Measurements from ENCODE around the gene PXYLP1. TPM values are rescaled to one million over a fixed set of nuclear protein-coding genes. Genes with fewer than 3 reads are reported as not detected.

The PXYLP1 gene
- total and polyA plus RNA-seq, 9 of the 15 experiments (the other 6 are each of a cell fraction or from before 2014, with no cell fraction given) = 0.80 to 2.9 (median 1.3) TPM

DNA sequence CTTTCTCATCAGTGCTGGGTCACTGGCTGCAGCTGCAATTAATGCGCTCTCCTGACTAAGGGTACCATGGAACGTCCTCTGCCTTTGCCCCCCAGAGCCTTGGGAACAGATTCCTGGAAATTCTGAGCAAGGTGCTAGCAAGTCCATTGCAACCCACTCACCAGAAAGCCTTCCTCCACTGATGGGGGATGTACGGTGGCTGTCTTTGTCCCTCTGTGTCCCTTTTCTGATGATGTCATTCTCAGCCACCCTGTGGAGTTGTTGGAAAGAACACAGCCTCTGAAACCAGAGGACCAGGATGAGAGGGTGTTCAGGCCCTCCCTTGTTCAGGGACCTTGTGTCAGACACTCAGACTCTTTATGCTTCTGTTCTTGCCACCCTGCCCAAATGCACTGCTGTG is 98.6 kb downstream of the PXYLP1 start:
- H3K9me3 ChIP-seq (replicated peaks; ENCODE audit: control insufficient read depth, insufficient read depth, low read depth, low read length) = no peaks in the 10 kb centered on the region
- H3K4me3 ChIP-seq = no peak overlapping the region
- no peak overlapping the region for H3K27ac ChIP-seq (ENCODE audit: extremely low read depth, low read depth, low read length)
- H3K9me1 ChIP-seq (ENCODE audit: control insufficient read depth, insufficient read depth, low read length) = no peaks in the 10 kb centered on the region
- H3K4me1 ChIP-seq (replicated peaks in 1 of 2; ENCODE audit: control insufficient read depth in 2 of 2, insufficient read depth in 2 of 2, low read length in 2 of 2) = peaks cover 13 to 47% of the 10 kb centered on the region in 2 experiments
- H3K36me3 ChIP-seq (ENCODE audit: control insufficient read depth, insufficient read depth, low read length) = no peaks in the 10 kb centered on the region
- H3K79me2 ChIP-seq (ENCODE audit: control insufficient read depth, insufficient read depth, low read length) = no peaks in the 10 kb centered on the region
- FAIRE-seq (peak; percentile 67), ATAC-seq (peak; percentile 64), DNase-seq (ENCODE audit: extremely low read depth in 1 of 4, low spot score in 3 of 4) (peak in 3 of 4 experiments; percentile 38 to 47 (median 46))
- H2AFZ ChIP-seq (ENCODE audit: low read depth, low read length) = peak overlapping the region; percentile 93
- ChIA-PET POLR2A (interaction anchor here (1.0 kb wide), 1 partner anchor 39 kb away, joined by 4 read pairs; no protein-coding TSS in a partner anchor), CTCF (ENCODE audit: low intra/inter-chr PET ratio) (no interaction called here)
- BruUV-seq (replicated peaks) = no TSS peak
- peak overlapping the region; percentile 49 for H3K4me2 ChIP-seq (ENCODE audit: insufficient read depth, low read length)
- intact Hi-C loops (cut with micrococcal nuclease) = no loop called here
- H4K20me1 ChIP-seq (replicated peaks; ENCODE audit: control insufficient read depth, insufficient read depth, low read length) = no peaks in the 10 kb centered on the region
- 66% methylated on average over 3 of the region's 3 CpGs for WGBS (ENCODE audit: insufficient coverage, low coverage, missing lambda C conversion rate)
- no peaks in the 10 kb centered on the region for H3K27me3 ChIP-seq (ENCODE audit: control insufficient read depth in 2 of 2, insufficient read depth in 2 of 2, low read length in 2 of 2)
- in situ Hi-C loops (cut with MboI) = no loop called here
- no peak overlapping the region for H3K9ac ChIP-seq (ENCODE audit: insufficient read depth in 1 of 2, low read depth in 2 of 2, low read length in 2 of 2)
- TF ChIP-seq CREB1 (IDR thresholded peaks at IDR 0.05) (peak; percentile 49; the same call in 1 of the 2 replicates), CREB1 (CRISPR knock-in tag; IDR thresholded peaks at IDR 0.05) (peak; percentile 77), MTA1 (IDR thresholded peaks at IDR 0.05; ENCODE audit: borderline replicate concordance) (peak; percentile 79), TCF3 (CRISPR knock-in tag; IDR thresholded peaks at IDR 0.05) (no peak), FOXK2 (conservative IDR thresholded peaks at IDR 0.05 in 1 of 2, IDR thresholded peaks at IDR 0.05 in 1 of 2; ENCODE audit: low read depth in 2 of 2) (0 out of 4 replicates have a peak, but pooled peaks of 1 of the 2 experiments have one; percentile 38), CREM (IDR thresholded peaks at IDR 0.05; ENCODE audit: low read depth) (peak; percentile 91), NFRKB (IDR thresholded peaks at IDR 0.05; ENCODE audit: low read depth) (peak; percentile 42; the same call in 1 of the 2 replicates), JUND (IDR thresholded peaks at IDR 0.05; ENCODE audit: borderline replicate concordance, low read depth, low read length) (peak; percentile 44; the same call in 1 of the 2 replicates), JUND (tag; IDR thresholded peaks at IDR 0.05; ENCODE audit: borderline replicate concordance, low read depth, low read length) (peak; percentile 43; the same call in 1 of the 3 replicates)
- TF ChIP-seq, protein P1, sequence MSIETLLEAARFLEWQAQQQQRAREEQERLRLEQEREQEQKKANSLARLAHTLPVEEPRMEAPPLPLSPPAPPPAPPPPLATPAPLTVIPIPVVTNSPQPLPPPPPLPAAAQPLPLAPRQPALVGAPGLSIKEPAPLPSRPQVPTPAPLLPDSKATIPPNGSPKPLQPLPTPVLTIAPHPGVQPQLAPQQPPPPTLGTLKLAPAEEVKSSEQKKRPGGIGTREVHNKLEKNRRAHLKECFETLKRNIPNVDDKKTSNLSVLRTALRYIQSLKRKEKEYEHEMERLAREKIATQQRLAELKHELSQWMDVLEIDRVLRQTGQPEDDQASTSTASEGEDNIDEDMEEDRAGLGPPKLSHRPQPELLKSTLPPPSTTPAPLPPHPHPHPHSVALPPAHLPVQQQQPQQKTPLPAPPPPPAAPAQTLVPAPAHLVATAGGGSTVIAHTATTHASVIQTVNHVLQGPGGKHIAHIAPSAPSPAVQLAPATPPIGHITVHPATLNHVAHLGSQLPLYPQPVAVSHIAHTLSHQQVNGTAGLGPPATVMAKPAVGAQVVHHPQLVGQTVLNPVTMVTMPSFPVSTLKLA (conservative IDR thresholded peaks at IDR 0.05) = no peak
- TF ChIP-seq, protein P2, sequence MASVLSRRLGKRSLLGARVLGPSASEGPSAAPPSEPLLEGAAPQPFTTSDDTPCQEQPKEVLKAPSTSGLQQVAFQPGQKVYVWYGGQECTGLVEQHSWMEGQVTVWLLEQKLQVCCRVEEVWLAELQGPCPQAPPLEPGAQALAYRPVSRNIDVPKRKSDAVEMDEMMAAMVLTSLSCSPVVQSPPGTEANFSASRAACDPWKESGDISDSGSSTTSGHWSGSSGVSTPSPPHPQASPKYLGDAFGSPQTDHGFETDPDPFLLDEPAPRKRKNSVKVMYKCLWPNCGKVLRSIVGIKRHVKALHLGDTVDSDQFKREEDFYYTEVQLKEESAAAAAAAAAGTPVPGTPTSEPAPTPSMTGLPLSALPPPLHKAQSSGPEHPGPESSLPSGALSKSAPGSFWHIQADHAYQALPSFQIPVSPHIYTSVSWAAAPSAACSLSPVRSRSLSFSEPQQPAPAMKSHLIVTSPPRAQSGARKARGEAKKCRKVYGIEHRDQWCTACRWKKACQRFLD (CRISPR knock-in tag; IDR thresholded peaks at IDR 0.05) = 0 out of 2 replicates have a peak, but pooled peaks have one; percentile 27
- TF ChIP-seq, protein P3, sequence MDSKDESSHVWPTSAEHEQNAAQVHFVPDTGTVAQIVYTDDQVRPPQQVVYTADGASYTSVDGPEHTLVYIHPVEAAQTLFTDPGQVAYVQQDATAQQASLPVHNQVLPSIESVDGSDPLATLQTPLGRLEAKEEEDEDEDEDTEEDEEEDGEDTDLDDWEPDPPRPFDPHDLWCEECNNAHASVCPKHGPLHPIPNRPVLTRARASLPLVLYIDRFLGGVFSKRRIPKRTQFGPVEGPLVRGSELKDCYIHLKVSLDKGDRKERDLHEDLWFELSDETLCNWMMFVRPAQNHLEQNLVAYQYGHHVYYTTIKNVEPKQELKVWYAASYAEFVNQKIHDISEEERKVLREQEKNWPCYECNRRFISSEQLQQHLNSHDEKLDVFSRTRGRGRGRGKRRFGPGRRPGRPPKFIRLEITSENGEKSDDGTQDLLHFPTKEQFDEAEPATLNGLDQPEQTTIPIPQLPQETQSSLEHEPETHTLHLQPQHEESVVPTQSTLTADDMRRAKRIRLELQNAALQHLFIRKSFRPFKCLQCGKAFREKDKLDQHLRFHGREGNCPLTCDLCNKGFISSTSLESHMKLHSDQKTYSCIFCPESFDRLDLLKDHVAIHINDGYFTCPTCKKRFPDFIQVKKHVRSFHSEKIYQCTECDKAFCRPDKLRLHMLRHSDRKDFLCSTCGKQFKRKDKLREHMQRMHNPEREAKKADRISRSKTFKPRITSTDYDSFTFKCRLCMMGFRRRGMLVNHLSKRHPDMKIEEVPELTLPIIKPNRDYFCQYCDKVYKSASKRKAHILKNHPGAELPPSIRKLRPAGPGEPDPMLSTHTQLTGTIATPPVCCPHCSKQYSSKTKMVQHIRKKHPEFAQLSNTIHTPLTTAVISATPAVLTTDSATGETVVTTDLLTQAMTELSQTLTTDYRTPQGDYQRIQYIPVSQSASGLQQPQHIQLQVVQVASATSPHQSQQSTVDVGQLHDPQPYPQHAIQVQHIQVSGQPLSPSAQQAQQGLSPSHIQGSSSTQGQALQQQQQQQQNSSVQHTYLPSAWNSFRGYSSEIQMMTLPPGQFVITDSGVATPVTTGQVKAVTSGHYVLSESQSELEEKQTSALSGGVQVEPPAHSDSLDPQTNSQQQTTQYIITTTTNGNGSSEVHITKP (IDR thresholded peaks at IDR 0.05; ENCODE audit: partially characterized antibody) = no peak
- TF ChIP-seq, protein P4, sequence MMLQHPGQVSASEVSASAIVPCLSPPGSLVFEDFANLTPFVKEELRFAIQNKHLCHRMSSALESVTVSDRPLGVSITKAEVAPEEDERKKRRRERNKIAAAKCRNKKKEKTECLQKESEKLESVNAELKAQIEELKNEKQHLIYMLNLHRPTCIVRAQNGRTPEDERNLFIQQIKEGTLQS (IDR thresholded peaks at IDR 0.05) = peak; percentile 90
- TF ChIP-seq, protein P4 (CRISPR knock-in tag; conservative IDR thresholded peaks at IDR 0.05) = no peak
- TF ChIP-seq, protein P5, sequence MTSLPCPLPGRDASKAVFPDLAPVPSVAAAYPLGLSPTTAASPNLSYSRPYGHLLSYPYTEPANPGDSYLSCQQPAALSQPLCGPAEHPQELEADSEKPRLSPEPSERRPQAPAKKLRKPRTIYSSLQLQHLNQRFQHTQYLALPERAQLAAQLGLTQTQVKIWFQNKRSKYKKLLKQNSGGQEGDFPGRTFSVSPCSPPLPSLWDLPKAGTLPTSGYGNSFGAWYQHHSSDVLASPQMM (CRISPR knock-in tag; IDR thresholded peaks at IDR 0.05) = no peak

All from K562 (cell line).